NCI-H526 treated with DMSO at 0.1 percent for 48 hours (cell line): Measurements from ENCODE around the gene FIGNL1.

Experiments used
- DNase-seq: peaks from one replicate; lab custom pipeline; 2025; lab: John Stamatoyannopoulos, UW

FIGNL1 gene

DNA sequence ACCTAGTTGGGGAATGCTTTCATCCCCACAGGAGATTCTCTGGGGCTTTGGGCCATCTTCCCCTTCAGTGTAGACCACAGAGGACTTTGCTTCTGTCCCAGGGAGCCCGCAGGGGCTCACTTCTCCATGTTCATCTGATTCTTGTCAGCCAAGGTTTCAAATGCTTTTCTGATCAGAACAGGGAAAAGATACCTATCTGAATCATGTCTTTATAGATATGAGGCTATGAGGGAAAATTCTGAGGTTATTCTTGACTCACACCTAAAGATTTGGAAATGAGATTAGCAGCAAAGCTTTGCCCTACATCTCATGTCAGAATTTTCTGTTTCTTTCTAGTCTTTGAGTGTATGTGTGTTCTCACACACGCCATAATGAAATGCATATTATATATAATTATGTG lies 53.3 kb downstream of the FIGNL1 start:
- DNase-seq, result no peak

DNA sequence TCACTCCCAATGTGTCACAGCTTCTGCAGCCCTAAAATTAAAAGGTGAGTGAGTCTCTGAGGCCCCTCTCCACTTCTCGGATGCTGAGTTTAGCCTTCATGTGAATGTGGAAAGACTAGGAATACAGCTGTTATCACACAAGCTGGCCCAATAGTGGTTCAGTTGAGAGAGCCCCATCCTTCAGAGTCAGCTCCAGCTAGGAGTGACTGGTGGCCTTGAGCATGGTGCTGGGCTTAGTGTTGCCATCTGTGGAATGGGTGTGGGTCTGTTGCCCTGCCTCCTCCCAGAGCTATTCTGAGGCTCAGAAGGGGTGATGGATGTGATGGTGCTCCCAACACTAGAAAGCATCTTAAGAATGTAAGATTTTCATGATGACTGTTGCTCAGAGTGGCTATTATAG lies 55.8 kb downstream of the FIGNL1 start:
- DNase-seq, result no peak
